NCI-H446 treated with DMSO at 0.1 percent for 48 hours (cell line): ENCODE data around the gene KRTAP5-7.
"Not testable (repeated sequence)": the region's sequence is repeated elsewhere in the genome, so short reads cannot be mapped to it uniquely, and the experiment has no call there.

Experiments used
- DNase-seq: peaks from one replicate; lab custom pipeline; 2025; lab: John Stamatoyannopoulos, UW

KRTAP5-7 gene

DNA sequence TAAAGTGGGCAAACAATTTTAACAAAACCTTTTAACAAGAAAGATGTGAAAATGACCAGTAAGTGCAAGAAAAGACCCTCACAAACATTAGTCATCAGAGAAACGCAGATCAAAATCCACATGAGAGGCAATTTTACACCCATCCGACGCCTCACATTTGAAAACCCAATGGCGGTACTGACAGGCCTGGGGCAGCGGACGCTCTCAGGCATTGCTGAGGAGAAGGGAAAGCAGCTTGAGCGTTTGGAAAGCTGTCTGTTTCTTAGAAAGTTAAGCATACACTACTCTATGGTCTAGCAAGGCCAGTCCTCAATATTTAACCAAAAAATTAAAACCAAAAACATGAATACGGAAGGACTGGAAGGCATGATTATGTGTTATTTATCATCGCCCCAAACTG is 8.8 kb downstream of the KRTAP5-7 start:
- DNase-seq: no peak

DNA sequence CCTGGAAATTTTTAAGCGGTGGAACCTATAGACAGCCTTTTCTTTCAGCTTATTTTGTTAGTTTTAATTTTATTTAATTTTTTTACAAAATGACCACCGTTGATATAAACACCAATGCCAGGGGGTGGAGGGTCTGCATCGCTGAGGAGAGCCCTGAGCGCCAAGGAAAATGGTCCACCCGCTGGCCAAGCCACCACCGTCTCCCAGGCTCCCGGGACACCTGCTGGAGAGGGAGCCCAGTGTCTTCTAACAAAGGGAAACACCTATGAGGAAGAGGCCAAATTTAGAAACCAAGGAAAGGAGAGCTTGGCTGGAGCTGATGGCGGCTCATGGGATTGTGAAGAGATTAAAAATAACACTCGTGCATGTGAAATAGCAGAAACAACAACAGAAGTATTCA is 10.5 kb downstream of the KRTAP5-7 start:
- no peak for DNase-seq

DNA sequence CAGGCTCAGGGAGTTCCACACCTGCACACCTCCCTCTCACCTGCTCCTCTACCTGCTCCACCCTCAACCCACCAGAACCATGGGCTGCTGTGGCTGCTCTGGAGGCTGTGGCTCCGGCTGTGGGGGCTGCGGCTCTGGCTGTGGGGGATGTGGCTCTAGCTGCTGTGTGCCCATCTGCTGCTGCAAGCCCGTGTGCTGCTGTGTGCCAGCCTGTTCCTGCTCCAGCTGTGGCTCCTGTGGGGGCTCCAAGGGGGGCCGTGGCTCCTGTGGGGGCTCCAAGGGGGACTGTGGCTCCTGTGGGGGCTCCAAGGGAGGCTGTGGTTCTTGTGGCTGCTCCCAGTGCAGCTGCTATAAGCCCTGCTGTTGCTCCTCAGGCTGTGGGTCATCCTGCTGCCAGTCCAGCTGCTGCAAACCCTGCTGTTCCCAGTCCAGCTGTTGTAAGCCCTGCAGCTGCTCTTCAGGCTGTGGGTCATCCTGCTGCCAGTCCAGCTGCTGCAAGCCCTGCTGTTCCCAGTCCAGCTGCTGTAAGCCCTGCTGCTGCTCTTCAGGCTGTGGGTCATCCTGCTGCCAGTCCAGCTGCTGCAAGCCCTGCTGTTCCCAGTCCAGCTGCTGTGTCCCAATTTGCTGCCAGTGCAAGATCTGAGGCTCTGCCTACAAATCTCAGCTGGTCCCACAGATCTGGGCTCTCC is 11.1 kb downstream of the KRTAP5-7 start, which contains the start of gene KRTAP5-8:
TSS of gene KRTAP5-8 (plus strand) at position 49 of the 689 bp plus-strand sequence. CDS start at position 80, 31 bp downstream.
- not testable (repeated sequence) for DNase-seq

DNA sequence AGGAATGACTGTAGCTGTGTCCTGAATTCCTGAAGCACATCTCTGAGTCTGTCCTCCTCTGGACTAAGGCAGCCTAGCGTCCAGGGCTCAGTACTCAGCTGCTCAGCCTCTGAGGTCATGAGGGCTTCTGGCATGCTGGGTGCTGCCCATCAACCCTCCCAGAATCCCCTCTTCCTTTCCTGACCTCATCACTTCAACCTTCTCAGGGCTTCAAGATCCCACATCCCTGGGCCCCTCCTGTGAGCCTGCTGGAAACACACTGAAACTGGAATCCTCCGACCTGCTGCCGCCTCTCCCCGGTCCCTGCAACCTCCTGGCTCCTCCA is 11.6 kb downstream of the KRTAP5-7 start:
- DNase-seq: no peak

DNA sequence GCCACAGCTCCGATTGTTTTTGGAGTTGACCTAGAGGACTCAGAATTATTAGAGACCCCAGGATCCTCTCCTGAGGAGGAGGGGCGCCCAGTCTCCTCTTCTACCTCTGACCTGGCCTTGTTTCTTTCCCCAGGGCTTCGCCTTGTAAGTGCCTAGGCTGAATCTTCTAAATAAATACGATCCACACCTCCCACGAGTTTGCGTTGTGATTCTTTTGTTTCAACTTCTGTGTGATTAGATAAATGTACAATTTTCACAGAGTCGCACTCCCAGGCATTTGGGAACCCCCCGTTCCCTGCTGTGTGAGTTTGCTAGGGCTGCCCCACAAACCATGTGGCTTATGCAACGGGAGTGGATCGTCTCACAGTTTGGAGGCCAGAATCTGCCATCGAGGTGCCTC is 11.9 kb downstream of the KRTAP5-7 start:
- no peak for DNase-seq

DNA sequence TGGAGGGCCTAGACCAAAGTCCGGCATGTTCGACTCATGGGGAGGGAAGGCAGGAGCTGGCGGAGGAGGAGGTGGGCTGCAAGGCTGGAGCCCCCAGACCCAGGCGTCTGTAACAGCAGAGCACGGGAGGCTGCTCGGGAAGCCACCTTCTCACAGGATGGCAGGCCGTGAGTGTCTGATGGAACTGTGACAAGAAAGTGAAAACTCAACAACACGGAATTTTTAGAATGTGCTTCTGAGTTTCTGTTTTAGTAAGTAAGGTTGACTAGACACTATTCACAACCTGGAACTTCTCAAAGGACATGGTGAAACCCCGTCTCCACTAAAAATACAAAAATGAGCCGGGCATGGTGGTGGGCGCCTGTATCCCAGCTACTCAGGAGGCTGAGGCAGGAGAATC is 12.9 kb downstream of the KRTAP5-7 start:
- DNase-seq: not testable (repeated sequence)

DNA sequence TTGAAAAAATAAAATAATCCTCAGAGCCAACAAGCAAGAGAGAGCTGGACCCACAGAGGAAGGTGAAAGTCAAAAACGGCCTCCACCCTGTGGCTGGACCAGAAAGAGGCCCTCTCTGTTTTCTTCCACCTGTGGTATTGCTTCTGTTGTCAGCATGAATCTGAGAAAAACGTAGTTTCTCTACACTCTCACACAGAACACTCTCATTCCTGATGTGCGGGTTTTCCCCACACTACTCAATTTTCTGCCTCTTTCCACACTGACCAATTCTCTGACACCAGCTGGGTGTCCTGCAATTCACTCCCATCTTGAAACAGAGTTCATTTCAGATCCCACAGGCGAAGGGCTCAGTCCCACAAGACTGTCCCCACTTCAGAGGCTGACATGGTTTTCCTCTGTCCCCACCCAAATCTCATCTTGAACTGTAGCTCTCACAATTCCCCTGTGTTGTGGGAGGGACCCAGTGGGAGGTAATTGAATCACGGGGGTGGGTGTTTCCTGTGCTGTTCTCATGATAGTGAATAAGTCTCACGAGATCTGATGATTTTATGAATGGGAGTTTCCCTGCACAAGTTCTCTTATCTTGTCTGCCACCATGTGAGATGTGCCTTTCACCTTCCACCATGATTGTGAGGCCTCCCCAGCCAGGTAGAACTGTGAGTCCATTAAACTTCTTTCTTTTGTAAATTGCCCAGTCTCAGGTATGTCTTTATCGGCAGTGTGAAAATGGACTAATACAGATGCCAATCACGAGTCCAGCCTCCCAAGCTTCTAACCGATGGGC is 13.6 kb downstream of the KRTAP5-7 start:
- not testable (repeated sequence) for DNase-seq

DNA sequence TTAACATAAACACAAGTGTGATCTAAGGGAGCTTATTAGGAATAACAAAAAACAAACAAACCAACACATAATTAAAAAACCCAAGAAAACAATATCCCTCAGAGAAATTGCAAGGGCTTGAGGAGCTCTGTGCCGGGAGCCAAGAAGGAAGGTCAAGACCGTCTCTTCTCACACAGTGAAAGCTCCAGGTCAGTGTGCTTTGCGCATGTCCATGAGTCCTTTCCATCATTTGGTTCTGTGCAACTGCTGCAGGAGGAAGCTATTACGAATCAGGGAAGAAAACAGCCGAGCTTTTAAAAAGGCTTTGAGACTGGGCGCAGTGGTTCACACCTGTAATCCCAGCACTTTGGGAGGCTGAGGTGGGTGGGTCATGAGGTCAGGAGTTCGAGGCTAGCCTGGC is 15.3 kb downstream of the KRTAP5-7 start:
- DNase-seq: no peak

DNA sequence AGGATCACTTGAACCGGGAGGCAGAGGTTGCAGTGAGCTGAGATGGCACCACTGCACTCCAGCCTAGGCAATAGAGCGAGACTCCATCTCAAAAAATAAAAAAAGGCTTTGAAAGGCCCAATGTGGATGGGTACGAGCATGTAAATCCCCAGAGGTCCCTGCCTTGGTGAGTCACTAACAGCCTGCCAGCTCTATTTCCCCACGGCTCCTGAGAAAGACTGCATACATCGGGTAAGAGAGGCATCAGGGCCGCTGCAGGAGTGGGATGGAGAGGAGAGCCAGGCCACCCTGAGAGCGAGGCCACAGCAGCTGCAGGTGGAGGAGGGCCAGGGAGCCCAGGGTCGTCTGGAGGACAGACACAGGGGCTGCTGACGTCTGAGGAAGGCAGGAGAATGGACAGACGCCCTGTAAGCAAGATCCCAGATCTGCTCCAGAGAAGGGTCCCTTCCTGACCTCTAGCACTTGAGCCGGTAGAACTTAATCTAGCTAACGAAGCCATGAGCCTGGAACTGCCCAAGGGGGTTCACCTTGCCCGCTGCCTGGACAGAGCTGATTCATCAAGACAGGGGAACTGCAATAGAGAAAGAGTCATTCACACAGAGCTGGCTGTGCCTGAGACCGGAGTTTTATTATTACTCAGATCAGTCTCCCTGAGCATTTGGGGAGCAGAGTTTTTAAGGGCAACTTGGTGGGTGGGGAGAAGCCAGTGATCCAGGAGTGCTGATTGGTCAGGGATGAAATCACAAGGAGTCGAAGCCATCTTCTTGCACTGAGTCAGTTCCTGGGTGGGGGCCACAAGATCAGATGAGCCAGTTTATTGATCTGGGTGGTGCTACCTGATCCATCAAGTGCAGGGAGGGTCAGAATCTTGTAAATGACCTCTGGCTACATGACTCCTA is 16.1 kb downstream of the KRTAP5-7 start:
- no peak for DNase-seq

DNA sequence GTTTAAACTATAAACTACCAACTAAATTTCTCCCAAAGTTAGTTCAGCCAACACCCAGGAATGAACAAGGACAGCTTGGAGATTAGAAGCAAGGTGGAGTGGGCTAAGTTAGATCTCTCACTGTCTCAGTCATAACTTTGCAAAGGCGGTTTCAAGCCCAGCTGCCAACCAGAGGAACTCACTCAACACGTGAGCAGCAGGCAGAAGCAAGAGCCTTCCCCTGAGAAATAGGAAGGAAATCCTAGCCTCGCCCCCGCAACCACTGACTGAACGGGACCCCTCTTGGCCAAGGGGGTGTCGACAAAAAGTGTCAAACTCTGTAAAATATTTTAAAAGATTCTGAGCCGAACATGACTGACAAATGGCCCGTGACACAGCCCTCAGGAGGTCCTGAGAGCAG is 16.8 kb downstream of the KRTAP5-7 start:
- DNase-seq: no peak

DNA sequence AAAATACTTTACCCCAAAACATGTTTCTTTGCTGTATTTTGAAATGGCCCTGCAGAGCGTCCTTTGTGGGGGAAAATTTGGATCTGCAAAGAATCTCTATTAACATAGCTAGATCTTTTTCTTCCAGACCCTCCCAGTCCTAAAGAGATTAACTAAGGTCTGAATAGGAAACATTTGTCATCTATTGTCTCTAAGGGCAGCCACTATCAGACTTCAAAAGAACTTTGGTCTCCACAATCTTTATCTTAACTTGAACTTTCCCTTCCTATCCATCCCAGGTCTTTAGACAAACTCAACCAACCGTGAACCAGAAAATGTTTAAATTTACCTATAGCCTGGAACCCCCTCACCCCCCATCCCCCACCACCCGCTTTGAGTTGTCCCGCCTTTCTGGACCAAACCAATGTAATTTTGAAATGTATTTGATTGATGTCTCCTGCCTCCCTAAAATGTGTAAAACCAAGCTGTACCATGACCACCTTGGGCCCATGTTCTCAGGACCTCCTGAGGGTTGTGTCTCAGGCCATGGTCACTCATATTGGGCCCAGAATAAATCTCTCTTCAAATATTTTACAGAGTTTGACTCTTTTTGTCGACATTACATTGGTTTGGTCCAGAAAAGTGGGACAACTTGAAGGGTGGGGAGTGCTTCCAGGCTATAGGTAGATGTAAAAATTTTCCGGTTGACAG is 17.6 kb downstream of the KRTAP5-7 start:
- no peak for DNase-seq

DNA sequence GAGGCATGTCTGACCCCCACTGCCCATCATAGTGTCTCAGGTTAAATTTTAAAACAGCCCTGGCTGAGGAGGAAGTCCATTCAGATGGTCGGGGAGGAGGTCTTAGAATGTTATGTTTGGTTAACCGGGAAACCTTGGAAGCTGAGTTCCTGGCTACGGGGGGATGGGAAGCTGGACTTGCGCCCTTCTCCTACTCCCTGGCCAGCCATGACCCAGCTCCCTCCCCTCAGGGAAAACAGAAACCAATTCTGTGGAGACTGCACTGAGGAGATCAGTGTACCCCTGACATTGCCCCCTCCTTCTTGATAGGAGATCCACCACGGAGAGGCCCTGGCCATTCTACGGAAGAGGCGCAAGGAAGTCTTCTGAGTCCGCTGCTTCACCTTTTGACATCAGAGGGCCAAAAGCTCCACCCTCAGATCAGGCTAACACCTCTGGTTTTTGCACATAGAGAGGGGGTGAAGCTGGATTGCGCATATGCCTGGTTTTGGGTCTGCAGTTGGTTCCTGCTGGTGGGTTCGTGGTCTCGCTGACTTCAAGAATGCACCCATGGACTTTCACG is 18.4 kb downstream of the KRTAP5-7 start:
- no peak for DNase-seq

DNA sequence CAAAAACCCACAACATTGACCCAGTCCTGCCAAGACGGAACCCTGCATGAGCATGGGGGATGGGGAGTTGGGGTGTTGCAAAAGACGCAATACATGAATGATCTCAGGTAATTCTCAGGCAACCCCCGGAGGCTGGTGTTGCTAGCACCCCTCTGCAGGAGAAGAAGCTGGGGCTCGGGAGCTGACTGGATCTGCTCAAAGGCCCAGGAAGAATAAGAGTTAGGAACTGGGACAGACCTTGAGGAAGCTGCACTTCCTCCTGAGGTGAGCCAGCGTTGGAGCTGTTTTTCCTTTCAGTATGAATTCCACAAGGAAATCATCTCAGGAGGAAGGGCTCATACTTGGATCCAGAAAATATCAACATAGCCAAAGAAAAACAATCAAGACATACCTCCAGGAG is 21.1 kb downstream of the KRTAP5-7 start, which contains the start of gene KRTAP5-9:
TSS of gene KRTAP5-9 (plus strand) at position 301 of the 400 bp plus-strand sequence. CDS start 238 bp downstream, outside the sequence.
- DNase-seq: no peak

DNA sequence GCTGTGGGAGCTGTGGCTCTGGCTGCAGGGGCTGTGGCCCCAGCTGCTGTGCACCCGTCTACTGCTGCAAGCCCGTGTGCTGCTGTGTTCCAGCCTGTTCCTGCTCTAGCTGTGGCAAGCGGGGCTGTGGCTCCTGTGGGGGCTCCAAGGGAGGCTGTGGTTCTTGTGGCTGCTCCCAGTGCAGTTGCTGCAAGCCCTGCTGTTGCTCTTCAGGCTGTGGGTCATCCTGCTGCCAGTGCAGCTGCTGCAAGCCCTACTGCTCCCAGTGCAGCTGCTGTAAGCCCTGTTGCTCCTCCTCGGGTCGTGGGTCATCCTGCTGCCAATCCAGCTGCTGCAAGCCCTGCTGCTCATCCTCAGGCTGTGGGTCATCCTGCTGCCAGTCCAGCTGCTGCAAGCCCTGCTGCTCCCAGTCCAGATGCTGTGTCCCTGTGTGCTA is 21.7 kb downstream of the KRTAP5-7 start:
- DNase-seq: no peak

DNA sequence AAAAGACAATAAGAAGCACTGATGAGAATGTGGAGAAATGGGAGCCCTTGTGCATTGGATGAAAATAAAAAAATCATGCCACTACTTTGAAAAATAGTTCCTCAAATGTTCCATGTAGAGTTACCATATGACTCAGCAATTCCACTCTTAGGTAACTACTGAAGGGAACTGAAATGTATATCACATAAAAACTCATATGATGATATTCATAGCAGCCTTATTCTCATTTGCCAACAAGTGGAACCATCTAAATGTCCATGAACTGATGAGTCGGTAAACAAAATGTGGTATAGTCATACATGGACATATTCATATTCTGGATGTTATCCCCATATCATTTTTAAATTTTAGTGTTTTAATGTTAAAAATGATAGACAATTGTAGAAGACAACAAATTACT is 24.6 kb downstream of the KRTAP5-7 start:
- no peak for DNase-seq

DNA sequence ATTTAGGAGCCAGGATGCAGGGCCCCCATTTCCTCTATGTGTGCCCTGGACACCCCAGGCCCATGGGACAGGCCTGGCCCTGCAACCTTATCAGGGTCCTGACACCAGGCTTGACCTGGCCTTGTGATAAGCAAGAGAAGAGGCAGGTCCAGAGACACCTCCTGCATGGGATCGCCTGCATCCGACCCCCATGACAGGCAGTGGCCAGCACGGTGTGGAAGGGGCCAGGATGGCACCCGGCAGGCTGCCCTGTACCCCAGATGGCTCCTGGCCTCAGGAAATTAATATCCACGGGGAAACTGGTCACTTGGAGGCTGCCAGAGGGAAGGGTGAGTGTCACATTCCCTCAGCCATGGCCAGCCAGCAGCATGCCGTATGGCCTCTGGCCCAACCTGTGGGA is 27.9 kb downstream of the KRTAP5-7 start:
- DNase-seq: no peak

DNA sequence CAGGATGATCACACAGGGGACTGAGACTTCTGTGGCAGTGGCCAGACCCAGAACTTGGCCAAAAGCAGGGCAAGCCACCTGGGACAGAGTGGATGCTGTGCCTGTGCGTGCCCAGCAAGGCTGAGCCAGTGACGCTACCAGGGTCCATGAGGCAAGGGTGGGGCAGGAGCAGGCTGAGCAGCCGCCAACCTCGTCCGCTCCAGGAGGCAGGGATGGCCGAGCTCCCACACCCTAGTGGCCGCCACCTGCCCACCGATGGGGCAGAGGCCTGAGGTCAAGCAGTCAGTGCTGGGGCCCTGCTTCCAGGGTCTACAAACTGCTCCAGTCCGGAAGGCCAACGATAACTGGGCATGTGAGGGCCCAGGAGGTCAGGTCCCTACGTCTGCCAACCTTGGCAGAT is 28.4 kb downstream of the KRTAP5-7 start:
- no peak for DNase-seq

DNA sequence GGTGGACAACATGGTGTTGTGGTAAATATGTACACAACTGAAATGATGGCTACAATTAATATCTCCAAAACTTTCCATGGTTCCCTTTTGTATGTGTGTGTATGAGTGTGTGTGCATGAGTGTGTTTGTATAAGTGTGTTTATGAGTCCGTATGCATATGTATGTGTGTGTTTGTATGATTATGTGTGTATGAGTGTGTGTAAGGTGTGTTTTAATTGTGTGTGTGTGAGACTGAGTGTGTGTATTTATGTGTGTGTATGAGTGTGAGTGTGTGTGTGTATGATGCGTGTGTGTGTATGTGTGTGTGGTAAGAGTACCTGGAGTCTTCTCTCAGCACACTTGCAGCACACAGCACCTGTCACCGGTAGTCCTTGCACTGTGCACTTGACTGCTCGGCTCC is 29.0 kb downstream of the KRTAP5-7 start:
- DNase-seq: no peak

DNA sequence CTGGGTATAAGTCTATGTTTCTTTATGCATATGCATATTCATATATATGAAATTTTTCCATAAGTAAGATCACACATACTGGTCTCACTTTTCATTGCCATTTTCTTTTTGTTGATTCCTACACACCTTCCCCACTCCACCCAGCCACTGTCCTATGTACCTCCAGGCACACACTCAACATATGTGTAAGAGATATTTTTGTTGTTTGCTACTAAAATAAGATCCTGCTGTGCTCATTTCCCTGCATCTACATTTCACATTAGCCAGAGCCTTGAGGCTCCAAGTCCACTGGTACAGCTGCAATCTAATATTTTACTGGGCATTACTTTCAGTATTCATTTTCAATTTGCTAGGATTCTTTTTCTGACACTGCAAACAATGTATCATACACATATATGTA is 30.2 kb downstream of the KRTAP5-7 start:
- no peak for DNase-seq

DNA sequence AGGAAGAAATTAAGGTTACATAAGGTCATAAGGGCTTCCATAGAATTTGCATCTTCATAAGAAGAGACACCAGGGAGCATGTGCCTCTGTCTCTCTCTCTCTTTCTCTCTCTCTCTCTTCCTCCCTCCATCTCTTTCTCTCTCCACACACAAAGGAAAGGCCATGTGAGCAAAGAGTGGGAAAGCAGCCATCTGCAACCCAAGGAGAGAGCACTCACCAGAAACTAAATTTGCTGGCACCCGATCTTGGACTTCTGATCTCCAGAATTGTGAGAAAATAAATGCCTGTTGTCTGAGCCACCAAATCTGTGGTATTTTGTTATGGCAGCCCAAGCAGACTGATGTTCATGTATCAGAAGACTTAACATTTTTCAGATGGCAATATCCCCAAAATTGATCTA is 31.9 kb downstream of the KRTAP5-7 start:
- no peak for DNase-seq

DNA sequence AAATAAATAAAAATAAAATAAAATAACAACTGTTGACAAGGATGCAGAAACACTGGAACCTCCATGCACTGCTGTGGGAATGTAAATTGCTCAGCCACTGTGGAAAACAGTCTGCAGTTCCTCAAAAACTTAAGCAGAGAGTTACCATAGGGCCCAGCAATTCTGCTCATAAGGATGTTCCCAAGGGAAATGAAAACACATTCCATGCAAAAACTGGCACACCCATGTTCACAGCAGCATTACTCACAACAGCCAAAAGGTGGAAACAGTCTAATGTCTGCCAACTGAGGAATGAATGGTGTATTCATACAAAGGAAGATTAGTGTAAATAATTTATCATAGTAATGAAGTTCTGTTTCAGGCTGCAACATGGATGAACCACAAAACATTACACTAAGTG is 35.1 kb downstream of the KRTAP5-7 start:
- no peak for DNase-seq

DNA sequence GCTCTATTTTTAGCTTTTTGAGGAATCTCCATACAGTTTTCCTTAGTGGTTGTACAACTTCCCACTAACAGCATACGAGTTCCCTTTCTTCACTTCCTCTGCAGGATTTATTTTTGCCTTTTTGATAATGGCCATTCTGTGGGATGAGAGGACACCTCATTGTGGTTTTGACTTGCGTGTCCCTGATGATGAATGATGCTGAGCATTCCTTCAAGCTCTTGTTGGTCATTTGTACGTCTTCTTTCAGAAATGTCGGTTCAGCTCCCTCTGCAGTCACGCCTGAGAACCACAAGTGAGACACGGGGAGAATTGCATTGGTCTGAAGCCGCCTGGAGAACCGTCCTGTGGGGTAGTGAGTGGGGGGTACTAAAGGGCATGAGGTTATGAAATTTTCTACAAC is 36.3 kb downstream of the KRTAP5-7 start:
- DNase-seq: no peak
